ENCODE measurements around the gene CAMKK1.
A peak's percentile ranks its signal among the peaks of the same experiment; 100 is the strongest.

CAMKK1 gene

GRCh38 chr17:3926860-3927627, 34.2 kb upstream of the CAMKK1 start:
- FAIRE-seq (no peak), DNase-seq (ENCODE audit: insufficient read length, low spot score) (no peak)
- TF ChIP-seq PAX5 (IDR thresholded peaks at IDR 0.05; ENCODE audit: insufficient read depth, low read length, severe bottlenecking) (no peak), POLR2AphosphoS5 (IDR thresholded peaks at IDR 0.05; ENCODE audit: low read depth, low read length) (no peak), POU2F2 (IDR thresholded peaks at IDR 0.05; ENCODE audit: low read depth, low read length) (no peak), SPI1 (IDR thresholded peaks at IDR 0.05; ENCODE audit: low read depth, low read length) (no peak), TAF1 (IDR thresholded peaks at IDR 0.05; ENCODE audit: low read depth, low read length) (no peak), POLR2A (IDR thresholded peaks at IDR 0.05; ENCODE audit: low read depth, low read length) (no peak)

GRCh38 chr17:3925684-3926485, 33.0 kb upstream of the CAMKK1 start:
- no peak for FAIRE-seq
- no peak for DNase-seq (ENCODE audit: insufficient read length, low spot score)
- TF ChIP-seq POU2F2 (IDR thresholded peaks at IDR 0.05; ENCODE audit: low read depth, low read length) (no peak), POLR2AphosphoS5 (IDR thresholded peaks at IDR 0.05; ENCODE audit: low read depth, low read length) (no peak), TAF1 (IDR thresholded peaks at IDR 0.05; ENCODE audit: low read depth, low read length) (no peak), PAX5 (IDR thresholded peaks at IDR 0.05; ENCODE audit: insufficient read depth, low read length, severe bottlenecking) (no peak), SPI1 (IDR thresholded peaks at IDR 0.05; ENCODE audit: low read depth, low read length) (no peak), POLR2A (IDR thresholded peaks at IDR 0.05; ENCODE audit: low read depth, low read length) (no peak)

GRCh38 chr17:3924512-3925350, 31.9 kb upstream of the CAMKK1 start:
- no peak for DNase-seq (ENCODE audit: insufficient read length, low spot score)
- no peak for FAIRE-seq
- TF ChIP-seq POLR2A (IDR thresholded peaks at IDR 0.05; ENCODE audit: low read depth, low read length) (no peak), PAX5 (IDR thresholded peaks at IDR 0.05; ENCODE audit: insufficient read depth, low read length, severe bottlenecking) (no peak), TAF1 (IDR thresholded peaks at IDR 0.05; ENCODE audit: low read depth, low read length) (no peak), POU2F2 (IDR thresholded peaks at IDR 0.05; ENCODE audit: low read depth, low read length) (no peak), SPI1 (IDR thresholded peaks at IDR 0.05; ENCODE audit: low read depth, low read length) (no peak), POLR2AphosphoS5 (IDR thresholded peaks at IDR 0.05; ENCODE audit: low read depth, low read length) (no peak)

GRCh38 chr17:3923466-3924190, 30.8 kb upstream of the CAMKK1 start:
- TF ChIP-seq POLR2A (IDR thresholded peaks at IDR 0.05; ENCODE audit: low read depth, low read length) (no peak), POU2F2 (IDR thresholded peaks at IDR 0.05; ENCODE audit: low read depth, low read length) (no peak), TAF1 (IDR thresholded peaks at IDR 0.05; ENCODE audit: low read depth, low read length) (no peak), SPI1 (IDR thresholded peaks at IDR 0.05; ENCODE audit: low read depth, low read length) (no peak), PAX5 (IDR thresholded peaks at IDR 0.05; ENCODE audit: insufficient read depth, low read length, severe bottlenecking) (no peak), POLR2AphosphoS5 (IDR thresholded peaks at IDR 0.05; ENCODE audit: low read depth, low read length) (no peak)
- DNase-seq (ENCODE audit: insufficient read length, low spot score) (no peak), FAIRE-seq (no peak)

- FAIRE-seq (no peak), DNase-seq (ENCODE audit: insufficient read length, low spot score) (no peak)
- TF ChIP-seq POU2F2 (IDR thresholded peaks at IDR 0.05; ENCODE audit: low read depth, low read length) (no peak), PAX5 (IDR thresholded peaks at IDR 0.05; ENCODE audit: insufficient read depth, low read length, severe bottlenecking) (no peak), POLR2AphosphoS5 (IDR thresholded peaks at IDR 0.05; ENCODE audit: low read depth, low read length) (no peak)
These were observed 29.9 kb upstream of the CAMKK1 start for GRCh38 chr17:3922765-3923164.

- FAIRE-seq (no peak), DNase-seq (ENCODE audit: insufficient read length, low spot score) (no peak)
- TF ChIP-seq SPI1 (IDR thresholded peaks at IDR 0.05; ENCODE audit: low read depth, low read length): no peak
These were observed 28.9 kb upstream of the CAMKK1 start for GRCh38 chr17:3921502-3922319.

GRCh38 chr17:3921006-3921405, 28.2 kb upstream of the CAMKK1 start:
- no peak for DNase-seq (ENCODE audit: insufficient read length, low spot score)
- FAIRE-seq: peak; percentile 84
- TF ChIP-seq POU2F2 (IDR thresholded peaks at IDR 0.05; ENCODE audit: low read depth, low read length) (no peak), PAX5 (IDR thresholded peaks at IDR 0.05; ENCODE audit: insufficient read depth, low read length, severe bottlenecking) (no peak), SPI1 (IDR thresholded peaks at IDR 0.05; ENCODE audit: low read depth, low read length) (no peak)

- FAIRE-seq: no peak
- DNase-seq (ENCODE audit: insufficient read length, low spot score): no peak
- no peak for TF ChIP-seq TAF1 (IDR thresholded peaks at IDR 0.05; ENCODE audit: low read depth, low read length)
- no peak for TF ChIP-seq POLR2AphosphoS5 (IDR thresholded peaks at IDR 0.05; ENCODE audit: low read depth, low read length)
- TF ChIP-seq POU2F2 (IDR thresholded peaks at IDR 0.05; ENCODE audit: low read depth, low read length): no peak
- no peak for TF ChIP-seq SPI1 (IDR thresholded peaks at IDR 0.05; ENCODE audit: low read depth, low read length)
- no peak for TF ChIP-seq POLR2A (IDR thresholded peaks at IDR 0.05; ENCODE audit: low read depth, low read length)
- TF ChIP-seq PAX5 (IDR thresholded peaks at IDR 0.05; ENCODE audit: insufficient read depth, low read length, severe bottlenecking): no peak
These were observed 26.3 kb upstream of the CAMKK1 start for GRCh38 chr17:3919123-3919624.

Data from GM12891 (cell line).